HG03442 (cell line): ENCODE data around the gene DYNC1H1.
"Not testable (repeated sequence)": the region's sequence is repeated elsewhere in the genome, so short reads cannot be mapped to it uniquely, and the experiment has no call there.

Experiments
- ATAC-seq: cut with Tn5 transposase; IDR thresholded peaks from one replicate; pipeline ENCODE4 v1.9.1; 2021; ENCODE audit warnings: mild to moderate bottlenecking, moderate library complexity; ENCODE audit not compliant: unreplicated experiment

The DYNC1H1 gene

DNA sequence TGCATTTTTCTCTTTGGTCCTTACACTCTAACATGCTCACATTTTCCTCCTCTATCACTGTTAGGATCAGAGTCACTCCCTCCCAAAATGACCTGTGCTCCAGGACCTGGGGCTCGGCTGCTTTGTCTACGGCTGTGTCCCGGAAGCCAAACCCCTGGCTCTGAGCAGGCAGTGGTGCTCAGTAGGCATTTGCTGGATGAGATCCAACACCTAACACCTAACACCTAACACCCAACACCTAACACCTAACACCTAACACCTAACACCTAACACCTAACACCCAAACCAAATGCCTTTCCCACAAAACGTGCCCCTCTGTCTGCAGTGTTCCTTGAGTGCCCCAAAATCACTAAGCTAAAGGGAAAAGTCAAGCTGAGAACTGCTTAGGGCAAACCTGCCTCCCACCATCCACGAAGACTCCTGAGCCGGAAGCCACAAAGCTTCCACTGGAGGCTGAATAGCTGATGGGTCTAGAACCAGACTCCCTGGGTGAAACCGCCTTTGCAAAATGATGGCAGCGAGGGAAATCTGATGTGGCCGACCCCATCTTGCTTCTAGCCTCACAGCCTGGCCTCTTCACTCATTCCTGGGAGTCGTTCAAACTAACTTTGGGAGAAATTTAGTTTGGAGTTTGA, 93.2 kb downstream of the DYNC1H1 start:
- ATAC-seq: no peak

DNA sequence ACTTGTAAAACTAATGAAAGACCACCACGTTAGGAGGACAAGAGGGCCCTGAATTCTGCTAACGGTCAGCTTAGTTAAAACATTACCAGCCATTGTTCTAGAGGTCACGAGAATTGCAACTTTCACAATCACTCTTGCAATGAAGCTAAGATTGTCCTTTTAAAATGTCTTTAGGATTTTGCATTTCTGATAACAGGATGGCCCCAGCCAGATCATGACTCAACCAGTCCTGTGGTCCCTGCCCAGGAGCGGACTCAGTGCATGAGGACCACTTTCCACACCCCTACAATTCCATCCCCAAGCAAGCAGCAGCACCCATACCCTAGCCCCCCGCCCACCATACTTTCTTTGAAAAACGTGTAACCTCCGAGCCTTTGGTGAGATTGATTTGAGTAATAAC, 93.8 kb downstream of the DYNC1H1 start:
- no peak for ATAC-seq

DNA sequence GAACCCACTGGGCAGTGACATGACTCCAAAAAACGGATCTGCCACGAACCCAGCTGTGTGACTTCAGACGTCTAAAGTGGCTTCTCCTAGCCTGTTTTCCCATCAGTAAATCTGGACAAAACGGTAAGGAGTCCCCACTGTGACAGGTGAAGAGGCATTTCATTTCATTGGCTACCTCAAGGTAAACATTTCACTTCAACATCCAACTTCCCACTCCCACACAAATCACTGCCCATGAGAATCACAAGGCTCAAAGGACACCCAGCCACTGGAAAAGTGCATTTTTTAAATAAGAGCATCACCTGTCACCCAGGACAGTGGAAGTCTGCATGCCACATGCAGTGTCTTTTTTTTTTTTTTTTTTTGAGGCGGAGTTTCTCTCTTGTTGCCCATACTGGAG, 94.6 kb downstream of the DYNC1H1 start:
- ATAC-seq: no peak

DNA sequence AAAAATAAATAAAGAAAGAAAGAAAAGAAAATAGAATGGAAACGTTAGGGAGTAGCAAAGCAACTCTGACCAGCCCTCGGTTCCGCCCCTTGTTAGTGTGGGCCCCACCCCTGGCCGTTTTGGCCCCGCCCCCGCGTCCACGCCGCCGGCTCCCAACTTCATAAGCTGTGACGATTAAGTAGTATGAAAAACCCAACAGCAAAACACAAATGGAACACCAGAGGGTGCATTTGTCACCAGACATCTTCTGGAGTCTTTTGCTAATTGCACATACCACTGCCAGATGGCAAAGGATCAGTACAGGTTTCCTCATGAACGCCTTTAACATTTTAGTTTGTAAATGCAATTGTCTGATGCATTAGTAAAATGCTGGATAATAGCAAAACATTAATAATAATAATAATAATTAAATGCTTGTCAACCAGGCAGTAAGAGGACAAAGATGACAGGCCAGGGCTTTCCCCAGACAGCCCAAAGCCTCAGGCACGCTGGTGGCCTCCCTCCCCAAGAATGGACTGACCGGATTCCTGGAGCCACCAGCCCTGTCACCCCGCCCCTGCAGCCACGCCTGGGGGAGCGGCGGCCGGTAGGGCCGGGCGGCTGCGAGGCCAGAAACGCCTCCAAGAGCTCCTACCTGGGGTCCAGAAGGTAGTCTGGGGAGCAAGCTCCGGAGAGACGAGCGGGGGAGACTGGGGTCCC, 98.9 kb downstream of the DYNC1H1 start:
- no peak for ATAC-seq

DNA sequence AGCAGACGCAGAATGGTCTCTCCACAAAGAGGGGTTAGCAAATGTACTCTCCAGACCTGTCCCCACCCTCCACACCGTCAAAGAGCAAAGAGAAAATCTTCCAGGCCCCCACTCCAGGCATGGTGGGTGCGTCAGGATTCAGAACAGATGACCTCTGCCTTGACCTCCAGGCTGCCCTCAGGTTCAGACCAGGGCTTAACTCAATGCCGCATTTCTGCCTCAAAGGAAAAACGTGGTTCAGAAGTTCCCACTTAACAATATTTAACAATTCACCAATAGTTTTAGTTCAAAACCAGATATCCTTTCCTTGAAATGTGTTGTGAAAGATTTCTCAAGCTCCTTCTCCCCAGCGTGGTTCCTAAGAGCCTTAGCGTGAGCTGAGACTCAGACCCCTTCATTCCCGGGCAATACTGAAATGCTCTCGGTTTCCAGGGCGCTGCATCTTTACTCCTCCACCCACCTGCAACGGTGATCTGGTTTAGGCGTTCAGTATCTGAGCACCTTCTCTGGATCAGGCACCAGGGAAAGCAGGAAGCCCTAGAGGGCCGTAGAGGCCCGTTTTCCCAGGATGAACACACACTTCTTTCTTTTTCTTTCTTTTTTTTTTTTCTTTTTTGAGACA, 99.5 kb downstream of the DYNC1H1 start:
- no peak for ATAC-seq

DNA sequence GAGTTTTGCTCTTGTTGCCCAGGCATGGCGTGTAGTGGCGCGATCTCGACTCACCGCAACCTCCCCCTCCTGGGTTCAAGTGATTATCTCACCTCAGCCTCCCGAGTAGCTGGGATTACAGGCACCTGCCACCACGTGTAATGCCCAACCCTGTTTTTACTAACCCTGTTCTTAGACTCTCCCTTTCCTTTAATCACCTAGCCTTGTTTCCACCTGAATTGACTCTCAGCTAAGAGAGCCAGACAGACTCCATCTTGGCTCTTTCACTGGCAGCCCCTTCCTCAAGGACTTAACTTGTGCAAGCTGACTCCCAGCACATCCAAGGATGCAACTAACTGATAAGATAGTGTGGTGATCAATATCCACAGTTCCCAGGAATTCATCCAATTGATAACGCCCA, 100.2 kb downstream of the DYNC1H1 start:
- ATAC-seq: not testable (repeated sequence)

DNA sequence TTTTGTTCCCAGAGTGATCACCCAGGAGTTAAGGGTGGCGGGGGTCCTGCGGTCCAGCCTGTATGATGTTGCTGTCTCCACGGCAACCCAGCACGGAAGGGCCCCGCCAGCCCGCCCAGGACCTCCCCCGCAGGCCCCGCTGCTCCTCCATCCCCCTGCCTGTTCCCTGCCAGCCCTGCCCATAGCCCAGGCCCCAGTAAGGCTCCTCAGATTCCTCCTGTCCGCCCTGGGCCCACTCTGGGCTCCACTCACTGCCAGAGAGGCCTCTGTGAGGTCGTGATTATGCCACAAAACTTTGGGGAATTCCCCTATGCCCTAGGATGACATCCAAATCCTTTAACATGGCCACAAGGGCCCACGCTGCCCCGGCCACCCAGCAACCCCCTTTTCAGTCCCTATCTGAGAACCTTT, 101.7 kb downstream of the DYNC1H1 start:
- ATAC-seq: no peak

DNA sequence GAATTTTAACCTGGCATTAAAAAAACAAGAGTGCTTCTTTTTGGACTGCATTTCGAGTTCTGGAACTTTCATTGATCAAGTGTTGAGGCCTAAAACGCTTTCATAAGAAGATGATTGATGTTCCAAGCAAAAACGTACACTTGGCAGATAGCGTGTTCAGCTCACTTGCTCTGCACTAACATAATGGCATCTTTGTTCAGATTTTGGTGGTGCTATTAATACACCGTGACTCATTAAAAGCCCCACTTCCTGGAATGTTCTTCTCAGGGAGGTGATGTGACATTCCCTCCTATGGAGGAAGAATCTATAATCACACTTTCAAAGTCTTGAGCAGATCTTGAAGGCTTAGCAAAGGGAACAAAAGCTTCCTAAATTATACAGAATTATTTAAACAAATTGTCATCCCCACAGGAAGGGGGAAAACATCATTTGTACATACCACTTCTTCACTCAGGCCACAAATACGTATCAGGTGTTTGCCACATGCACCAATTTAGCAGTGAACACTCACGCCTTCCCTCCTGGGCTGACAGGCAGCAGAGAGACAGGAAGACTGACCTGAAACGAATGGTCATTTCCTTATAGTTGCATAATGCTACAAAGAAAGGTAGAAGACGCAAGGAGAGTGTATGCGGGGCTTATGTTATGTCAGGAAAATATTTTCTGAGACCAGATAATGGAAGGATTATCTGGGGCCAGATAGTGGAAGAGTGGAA, 107.1 kb downstream of the DYNC1H1 start:
- no peak for ATAC-seq

DNA sequence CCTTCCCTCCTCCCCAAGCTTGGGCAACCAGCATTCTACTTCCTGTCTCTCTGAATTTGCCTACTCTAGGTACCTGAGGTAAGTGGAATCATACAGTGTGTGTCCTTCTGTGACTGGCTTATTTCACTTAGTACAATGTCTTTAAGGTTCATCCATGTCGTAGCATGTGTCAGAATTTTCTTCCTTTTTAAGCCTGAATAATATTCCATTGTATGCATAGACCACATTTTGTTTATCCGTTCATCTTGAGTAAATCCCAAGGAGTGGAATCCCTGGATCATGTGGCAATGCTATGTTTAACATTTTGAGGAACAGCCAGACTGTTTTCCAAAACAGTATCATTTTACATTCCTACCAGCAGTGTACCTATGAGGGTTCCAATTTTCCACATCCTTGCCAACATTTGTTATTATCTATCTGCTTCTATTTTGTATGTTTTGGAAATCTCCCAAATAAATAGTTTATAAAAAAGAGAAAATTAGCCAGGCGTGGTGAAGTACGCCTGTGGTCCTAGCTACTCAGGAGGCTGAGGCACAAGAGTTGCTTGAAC, 110.1 kb downstream of the DYNC1H1 start:
- no peak for ATAC-seq

DNA sequence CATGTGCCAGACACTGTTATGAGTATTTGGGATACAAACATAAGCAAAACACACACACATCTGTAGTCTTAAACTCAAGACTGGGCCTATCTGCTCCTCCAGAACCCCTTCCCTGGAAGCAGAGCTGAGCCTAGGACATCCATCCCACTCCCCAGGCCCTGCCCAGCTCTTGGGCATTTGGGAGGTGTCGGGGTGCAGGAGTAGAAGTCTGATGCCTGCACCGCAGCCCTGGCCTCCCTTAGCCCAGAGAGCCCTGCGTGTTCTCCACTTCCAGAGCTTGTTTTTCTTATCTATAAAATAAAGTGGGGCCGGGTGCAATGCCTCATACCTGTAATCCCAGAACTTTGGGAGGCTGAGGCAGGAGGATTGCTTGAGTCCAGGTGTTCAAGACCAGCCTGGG, 110.8 kb downstream of the DYNC1H1 start:
- ATAC-seq: no peak

DNA sequence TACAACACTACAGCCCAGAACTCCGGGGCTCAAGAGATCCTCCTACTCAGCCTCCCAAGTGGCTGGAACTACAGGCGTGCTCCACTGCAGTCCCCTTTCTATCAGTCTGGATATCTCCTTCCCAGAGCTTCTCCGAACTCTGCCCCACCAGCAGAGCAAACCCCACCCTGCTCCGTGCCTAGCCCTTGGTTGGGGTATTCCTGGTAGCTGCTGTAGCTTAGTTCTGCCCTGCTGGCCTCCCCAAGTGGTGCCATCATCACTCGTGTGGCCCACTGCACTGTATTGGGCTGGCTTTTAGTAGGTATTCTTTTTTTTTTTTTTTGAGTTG, 113.0 kb downstream of the DYNC1H1 start:
- ATAC-seq: no peak

DNA sequence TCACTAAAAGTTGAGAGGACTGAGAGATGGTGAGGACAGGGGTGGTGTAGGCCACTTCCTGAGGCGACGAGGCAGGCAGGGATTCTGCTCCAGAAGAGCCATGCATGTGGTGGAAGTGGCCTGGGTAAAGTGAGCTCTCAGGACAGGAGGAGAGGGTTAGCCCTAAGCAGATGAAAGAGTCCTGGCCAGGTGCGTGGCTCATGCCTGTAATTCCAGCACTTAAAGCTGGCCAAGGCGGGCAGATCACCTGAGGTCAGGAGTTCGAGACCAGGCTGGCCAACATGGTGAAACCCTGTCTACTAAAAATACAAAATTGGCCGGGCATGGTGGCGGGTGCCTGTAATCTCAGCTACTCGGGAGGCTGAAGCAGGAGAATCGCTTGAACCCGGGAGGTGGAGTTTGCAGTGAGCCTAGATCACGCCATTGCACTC, 114.0 kb downstream of the DYNC1H1 start:
- not testable (repeated sequence) for ATAC-seq

DNA sequence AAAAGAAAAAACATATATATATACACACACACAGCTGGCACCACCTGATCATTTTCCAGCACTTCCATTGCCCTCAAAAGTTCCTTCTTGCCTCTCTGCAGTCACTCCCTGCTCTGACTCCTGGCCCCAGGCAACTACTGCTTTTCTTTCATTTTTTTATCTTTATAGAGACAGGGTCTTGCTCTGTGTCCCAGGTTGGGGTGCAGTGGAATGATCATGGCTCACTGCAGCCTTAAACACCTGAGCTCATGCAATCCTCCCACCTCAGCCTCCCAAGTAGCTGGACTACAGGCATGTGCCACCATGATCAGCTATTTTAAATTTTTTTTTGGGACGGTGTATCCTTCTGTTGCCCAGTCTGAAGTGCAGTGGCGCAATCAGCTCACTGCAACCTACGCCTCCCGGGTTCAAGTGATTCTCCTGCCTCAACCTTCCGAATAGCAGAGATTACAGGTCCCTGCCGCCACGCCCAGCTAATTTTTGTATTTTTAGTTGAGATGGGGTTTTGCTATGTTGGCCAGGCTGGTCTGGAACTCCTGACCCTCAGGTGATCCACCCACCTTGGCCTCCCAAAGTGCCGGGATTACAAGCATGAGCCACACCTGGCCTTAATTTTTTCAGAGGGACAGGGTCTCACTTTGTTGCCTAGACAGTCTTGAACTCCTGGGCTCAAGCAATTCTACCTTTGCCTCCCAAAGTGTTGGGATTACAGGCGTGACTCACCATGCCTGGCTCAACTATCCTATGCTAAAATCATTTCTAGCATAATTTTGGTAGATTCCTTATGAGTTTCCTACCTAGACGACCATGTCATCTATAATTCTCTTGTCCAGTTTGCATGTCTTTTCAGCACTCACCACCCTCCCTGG, 114.7 kb downstream of the DYNC1H1 start:
- ATAC-seq: no peak

DNA sequence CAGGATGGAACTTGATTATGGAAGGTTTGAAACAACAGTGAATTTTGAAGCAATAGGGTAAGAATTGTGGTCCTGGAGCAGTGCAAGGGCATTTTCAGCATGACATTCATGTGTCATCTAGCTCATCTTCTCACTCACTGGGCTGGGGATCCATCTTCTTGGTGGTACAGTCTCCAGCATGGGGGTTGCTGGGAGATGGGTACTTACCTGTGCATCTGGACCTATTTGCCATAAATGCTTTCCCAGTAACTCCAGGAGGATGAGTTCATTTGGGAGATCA, 115.3 kb downstream of the DYNC1H1 start:
- ATAC-seq: no peak

DNA sequence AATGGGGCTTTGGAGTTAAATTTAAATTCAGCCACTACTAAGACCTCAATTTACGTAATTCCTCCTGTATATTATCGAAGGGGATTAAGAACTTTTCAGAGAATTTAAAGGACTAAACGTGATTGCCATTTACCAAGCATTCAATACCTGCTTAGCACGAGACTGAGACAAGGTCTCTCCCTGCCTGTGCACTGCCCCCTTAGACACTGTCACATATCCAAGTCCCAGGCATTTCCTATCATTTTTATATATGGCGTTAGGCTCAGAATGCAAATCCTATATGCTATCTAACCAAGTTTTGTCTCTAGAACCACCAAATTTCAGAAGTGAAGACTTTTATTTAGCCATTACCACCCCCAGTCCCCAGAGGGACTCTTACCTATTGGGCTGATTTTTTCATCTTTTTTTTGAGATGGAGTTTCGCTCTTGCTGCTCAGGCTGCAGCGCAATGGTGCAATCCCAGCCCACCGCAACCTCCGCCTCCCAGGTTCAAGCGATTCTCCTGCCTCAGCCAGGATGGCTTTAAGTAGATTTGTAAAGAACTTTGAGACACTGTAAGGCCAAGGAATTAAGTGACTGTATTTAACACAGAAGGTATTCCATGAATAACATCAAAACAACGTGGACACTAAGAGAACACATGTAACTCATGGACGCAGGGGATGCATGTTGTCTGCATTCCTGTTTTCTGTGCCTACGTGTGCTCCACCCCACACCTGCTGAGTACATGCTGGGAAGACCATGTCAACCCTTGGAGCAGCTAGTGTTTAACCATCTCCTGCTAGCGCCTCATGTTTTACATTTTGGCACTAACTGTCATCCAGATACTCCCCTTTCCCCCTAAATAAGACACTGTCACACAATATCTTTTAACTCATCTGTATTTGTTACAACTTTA, 116.1 kb downstream of the DYNC1H1 start:
- ATAC-seq: no peak

DNA sequence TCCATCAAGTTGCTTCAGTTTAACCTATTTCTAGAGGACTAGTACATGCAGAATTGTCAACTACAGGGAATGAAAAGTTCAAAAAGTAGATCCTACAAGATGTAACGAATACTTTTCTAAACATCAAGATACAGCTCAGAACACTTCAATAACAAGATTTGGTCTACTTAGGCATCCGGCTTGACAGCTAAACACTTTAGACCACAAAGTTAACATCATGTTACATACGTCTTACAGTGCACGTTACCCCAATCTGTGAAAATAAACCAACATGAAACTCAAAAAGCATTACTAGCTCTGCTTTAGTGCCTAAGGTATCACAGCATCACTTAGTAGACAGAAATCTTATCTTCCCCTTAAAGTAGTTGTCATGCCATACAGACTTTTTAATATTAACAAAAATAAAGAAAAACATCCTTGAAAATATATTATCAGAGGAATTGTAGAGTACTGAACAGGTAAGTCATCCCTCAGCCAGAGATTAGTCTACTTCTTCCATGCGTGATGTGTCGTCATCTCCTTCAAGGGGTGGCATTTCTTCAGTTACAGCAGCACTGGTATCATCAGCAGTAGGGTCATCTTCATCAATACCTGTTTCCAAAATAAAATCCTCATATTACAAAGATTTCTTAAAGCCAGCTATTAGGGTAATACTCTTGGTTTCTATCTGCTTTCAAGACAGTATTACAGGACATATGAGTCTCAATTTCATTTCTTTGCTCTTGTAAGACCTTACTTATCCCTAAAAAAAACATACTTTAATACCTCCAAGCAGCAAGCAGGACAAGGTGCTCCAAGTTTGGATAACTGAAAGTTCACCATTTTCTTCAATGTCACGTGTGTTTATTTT, 117.1 kb downstream of the DYNC1H1 start:
- no peak for ATAC-seq

DNA sequence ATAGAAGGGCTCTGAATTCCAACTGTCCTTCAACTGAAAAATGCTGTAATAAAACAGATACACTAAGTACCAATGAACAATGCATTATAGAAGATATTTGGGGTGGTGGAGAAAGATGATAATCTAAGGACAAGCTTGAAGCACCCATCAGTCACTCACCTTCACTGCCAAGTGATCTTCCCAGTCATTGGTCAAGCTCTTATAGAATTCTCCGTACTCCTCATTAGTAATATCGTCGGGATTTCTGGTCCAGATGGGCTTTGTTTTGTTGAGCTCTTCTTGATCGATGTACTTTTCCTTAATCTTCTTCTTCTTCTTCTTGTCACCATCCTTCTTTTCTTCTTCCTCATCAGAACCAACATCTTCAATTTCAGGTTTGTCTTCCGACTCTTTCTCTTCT, 120.1 kb downstream of the DYNC1H1 start:
- not testable (repeated sequence) for ATAC-seq

DNA sequence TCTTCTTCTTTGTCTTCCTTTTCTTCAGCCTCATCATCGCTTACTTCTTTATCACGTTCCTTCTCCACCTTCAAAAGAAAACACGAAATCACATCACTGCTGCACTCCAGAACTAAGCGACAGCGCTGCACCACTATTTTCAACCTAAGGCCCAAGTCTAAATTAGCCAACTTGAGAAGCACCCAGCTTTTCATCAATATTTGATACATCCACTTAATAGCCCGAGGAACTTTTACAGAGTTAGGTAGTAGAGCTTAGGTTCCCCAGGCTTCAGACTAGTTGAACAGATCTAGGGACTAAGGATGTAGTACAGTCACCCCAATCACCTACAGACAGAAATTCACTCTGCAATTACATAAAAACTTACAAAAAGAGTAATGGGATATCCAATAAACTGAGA, 120.6 kb downstream of the DYNC1H1 start:
- no peak for ATAC-seq

DNA sequence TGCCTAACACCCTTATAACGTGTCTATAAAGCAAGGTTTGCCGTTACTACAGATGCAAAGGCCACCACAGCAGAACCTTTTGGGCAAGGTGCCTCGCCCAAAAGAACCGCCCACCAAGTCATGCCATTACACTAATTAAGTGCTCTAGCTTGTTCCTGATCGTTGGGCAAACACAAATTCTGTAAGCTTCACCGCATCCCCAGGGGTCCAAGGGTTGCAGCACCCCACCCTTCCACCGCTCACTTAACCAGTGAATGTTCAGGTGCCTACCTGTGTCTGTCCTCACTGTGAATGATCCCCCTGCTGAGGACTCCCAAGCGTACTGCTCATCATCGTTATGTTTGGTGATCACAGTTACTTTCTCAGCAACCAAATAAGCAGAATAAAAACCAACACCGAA, 121.1 kb downstream of the DYNC1H1 start:
- ATAC-seq: no peak
